Kidney epithelial cell (primary cell): ENCODE data around the gene THADA. TPM values are rescaled to one million over a fixed set of nuclear protein-coding genes. Genes with fewer than 3 reads are reported as not detected.

Experiments used
- DNase-seq: peaks from one replicate; pipeline ENCODE4 v3.0.0-alpha.2; 2010; ENCODE audit warnings: low read depth
- H3K27me3 ChIP-seq: 2 replicates; pipeline ENCODE4 v1.6.0; 2011; ENCODE audit warnings: low read length; ENCODE audit not compliant: control insufficient read depth, insufficient read depth
- H3K36me3 ChIP-seq: 2 replicates; pipeline ENCODE4 v1.5.1; 2011; ENCODE audit warnings: low read length; ENCODE audit not compliant: control insufficient read depth, insufficient read depth
- H3K4me3 ChIP-seq: 2 replicates; pipeline ENCODE4 v1.5.1; 2011; ENCODE audit warnings: low read depth, mild to moderate bottlenecking, control low read depth, low read length
- total RNA-seq: library from RNA; depleted of rRNA; stranded (reverse); fragments of >200 nt; gene quantifications from 2 replicates; pipeline ENCODE4 v1.2.3, GENCODE V29; 2015
- TF ChIP-seq, protein P1 (sequence below): IDR thresholded peaks from 2 replicates; pipeline ENCODE4 v1.5.1; 2011; ENCODE audit warnings: mild to moderate bottlenecking, moderate library complexity, low read length, control low read depth, inconsistent platforms; ENCODE audit not compliant: insufficient read depth, poor library complexity, severe bottlenecking

THADA gene
- total RNA-seq, 1 donor from 2014 or later: 21.5 TPM

DNA sequence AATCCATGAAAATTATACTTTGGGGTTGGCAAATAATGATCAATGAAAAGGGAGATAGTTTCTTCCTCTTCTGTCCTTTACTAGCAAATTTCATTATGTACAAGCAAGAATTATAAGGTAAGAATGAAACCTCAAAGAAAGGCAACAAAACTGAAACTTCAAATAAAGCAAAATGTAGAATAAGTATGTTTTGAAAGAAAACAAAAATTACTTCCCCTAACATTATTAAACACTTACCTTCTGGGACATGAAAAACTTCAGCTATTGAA lies 29.4 kb downstream of the THADA start:
- Histone ChIP-seq H3K4me3 (no peak overlapping the region), H3K27me3 (no peaks in the 10 kb centered on the region), H3K36me3 (no peaks in the 10 kb centered on the region)
- no peak for DNase-seq
- TF ChIP-seq, protein P1, sequence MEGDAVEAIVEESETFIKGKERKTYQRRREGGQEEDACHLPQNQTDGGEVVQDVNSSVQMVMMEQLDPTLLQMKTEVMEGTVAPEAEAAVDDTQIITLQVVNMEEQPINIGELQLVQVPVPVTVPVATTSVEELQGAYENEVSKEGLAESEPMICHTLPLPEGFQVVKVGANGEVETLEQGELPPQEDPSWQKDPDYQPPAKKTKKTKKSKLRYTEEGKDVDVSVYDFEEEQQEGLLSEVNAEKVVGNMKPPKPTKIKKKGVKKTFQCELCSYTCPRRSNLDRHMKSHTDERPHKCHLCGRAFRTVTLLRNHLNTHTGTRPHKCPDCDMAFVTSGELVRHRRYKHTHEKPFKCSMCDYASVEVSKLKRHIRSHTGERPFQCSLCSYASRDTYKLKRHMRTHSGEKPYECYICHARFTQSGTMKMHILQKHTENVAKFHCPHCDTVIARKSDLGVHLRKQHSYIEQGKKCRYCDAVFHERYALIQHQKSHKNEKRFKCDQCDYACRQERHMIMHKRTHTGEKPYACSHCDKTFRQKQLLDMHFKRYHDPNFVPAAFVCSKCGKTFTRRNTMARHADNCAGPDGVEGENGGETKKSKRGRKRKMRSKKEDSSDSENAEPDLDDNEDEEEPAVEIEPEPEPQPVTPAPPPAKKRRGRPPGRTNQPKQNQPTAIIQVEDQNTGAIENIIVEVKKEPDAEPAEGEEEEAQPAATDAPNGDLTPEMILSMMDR: no peak

GRCh38 chr2:43563679-43564078 lies 32.2 kb downstream of the THADA start:
- Histone ChIP-seq H3K4me3 (no peak overlapping the region), H3K27me3 (no peaks in the 10 kb centered on the region), H3K36me3 (no peaks in the 10 kb centered on the region)
- TF ChIP-seq, protein P1: no peak
- DNase-seq: no peak

- H3K4me3 ChIP-seq: no peak overlapping the region
- no peaks in the 10 kb centered on the region for H3K27me3 ChIP-seq
- TF ChIP-seq, protein P1: no peak
- no peak for DNase-seq
- no peaks in the 10 kb centered on the region for H3K36me3 ChIP-seq
Observed at GRCh38 chr2:43560231-43560547, 35.6 kb downstream of the THADA start.

DNA sequence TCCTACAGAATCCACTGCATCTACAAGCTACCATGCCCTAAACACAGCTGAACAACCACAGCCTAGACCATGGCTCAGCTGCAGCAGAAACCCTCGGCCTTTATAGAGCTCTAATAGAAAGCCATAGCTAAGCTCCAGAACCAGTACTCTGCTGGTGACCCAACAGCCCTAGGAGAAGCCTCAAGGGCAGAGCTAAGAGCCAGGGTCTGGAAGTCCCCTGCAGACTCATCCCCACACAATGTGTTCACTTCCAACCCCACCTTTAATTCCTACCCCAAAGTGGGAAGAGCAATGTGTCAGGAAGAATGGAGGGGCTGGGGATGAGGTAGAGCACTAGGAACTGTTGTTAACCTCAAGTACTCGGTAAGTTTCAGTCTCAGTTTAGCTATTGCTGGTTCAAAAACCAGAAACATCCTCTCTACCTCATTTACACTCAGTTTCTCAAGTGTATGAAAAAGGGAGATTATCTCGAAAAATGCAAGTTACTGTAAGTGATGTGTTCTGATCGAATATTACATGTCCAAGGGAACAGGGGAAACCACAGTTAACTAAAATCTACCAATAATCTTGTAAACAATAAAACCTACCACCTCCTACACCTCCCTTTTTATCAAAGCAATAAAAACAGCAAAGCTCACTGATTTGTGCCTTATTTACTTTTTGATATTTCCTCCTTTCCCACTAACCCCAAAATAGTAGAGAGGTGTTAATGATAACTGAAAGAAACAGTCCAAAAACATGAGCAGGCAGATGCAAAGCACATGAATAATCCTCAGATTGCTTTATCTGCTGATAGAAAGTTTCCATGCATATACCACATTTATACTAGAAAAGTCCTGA lies 36.2 kb downstream of the THADA start:
- TF ChIP-seq, protein P1: no peak
- Histone ChIP-seq H3K4me3 (no peak overlapping the region), H3K27me3 (no peaks in the 10 kb centered on the region), H3K36me3 (no peaks in the 10 kb centered on the region)
- no peak for DNase-seq

DNA sequence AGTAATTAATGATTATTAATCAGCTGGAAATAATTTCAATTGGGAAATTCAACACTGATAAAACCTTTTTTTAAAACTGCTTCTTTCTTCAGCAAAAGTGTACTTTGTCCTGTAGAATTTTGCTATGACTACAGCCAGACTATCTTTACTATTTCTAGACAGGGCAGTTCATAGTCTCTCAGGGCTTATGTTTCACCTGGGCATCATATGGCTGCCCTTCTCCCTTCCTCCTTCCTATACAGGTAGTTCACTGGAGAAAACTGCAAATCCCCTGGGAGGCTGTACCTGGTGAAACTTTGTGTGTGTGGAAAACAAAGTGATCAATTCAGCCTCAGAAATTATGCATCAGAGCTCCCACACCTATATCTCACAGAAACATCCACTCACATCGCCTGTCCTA lies 38.6 kb downstream of the THADA start:
- Histone ChIP-seq H3K4me3 (no peak overlapping the region), H3K27me3 (no peaks in the 10 kb centered on the region), H3K36me3 (no peaks in the 10 kb centered on the region)
- TF ChIP-seq, protein P1: no peak
- DNase-seq: no peak

GRCh38 chr2:43556256-43556655 lies 39.6 kb downstream of the THADA start:
- no peak for DNase-seq
- TF ChIP-seq, protein P1: no peak
- Histone ChIP-seq H3K27me3 (no peaks in the 10 kb centered on the region), H3K36me3 (no peaks in the 10 kb centered on the region), H3K4me3 (no peak overlapping the region)
